Measurements from ENCODE around the gene FMNL2.

- TF ChIP-seq CTCF (IDR thresholded peaks at IDR 0.05 in 4 of 5, conservative IDR thresholded peaks at IDR 0.05 in 1 of 5) (no peak), POLR2A (IDR thresholded peaks at IDR 0.05) (no peak)
These were observed 311.3 kb downstream of the FMNL2 start for GRCh38 chr2:152646264-152646663.

Measured in gastrocnemius medialis (tissue), 4 donors.